Tibial nerve (tissue), 4 donors: ENCODE data around the gene CD177. TPM values are rescaled to one million over a fixed set of nuclear protein-coding genes. Genes with fewer than 3 reads are reported as not detected.
A peak's percentile ranks its signal among the peaks of the same experiment; 100 is the strongest.
"Not testable (repeated sequence)": the region's sequence is repeated elsewhere in the genome, so short reads cannot be mapped to it uniquely, and the experiment has no call there.

Experiments
- DNase-seq, 2 donors: peaks; one replicate each; pipeline ENCODE4 v3.0.0-alpha.2; 2019; ENCODE audit warnings: low spot score in 2 of 2
- H3K27ac ChIP-seq, 4 donors: fragments of 200-600 bp; sonication (generic) in 3 of 4; one replicate each; pipeline ENCODE4 v1.5.1; 2017 to 2019; ENCODE audit warnings: mild to moderate bottlenecking in 1 of 4
- H3K27me3 ChIP-seq, 2 donors: fragments of 200-600 bp; sonication (generic) in 1 of 2; one replicate each; pipeline versions ENCODE4 v1.5.1 to v1.6.0; 2017 to 2019
- H3K36me3 ChIP-seq, 3 donors: fragments of 200-600 bp; sonication (generic); one replicate each; pipeline ENCODE4 v1.5.1; 2018 to 2019
- H3K4me1 ChIP-seq, 4 donors: fragments of 200-600 bp; sonication (generic) in 3 of 4; one replicate each; pipeline ENCODE4 v1.5.1; 2017 to 2019
- H3K4me3 ChIP-seq, 4 donors: fragments of 200-600 bp; sonication (generic) in 3 of 4; one replicate each; pipeline ENCODE4 v1.5.1; 2017 to 2019; ENCODE audit warnings: mild to moderate bottlenecking in 1 of 4, moderate library complexity in 1 of 4
- H3K9me3 ChIP-seq, 4 donors: fragments of 200-600 bp; sonication (generic) in 3 of 4; one replicate each; pipeline ENCODE4 v1.5.1; 2017 to 2019
- EP300 ChIP-seq, 2 donors: sonication (generic); formaldehyde crosslinking; IDR thresholded peaks; one replicate each; pipeline ENCODE4 v1.6.1; 2017; ENCODE audit warnings: antibody characterized with exemption in 2 of 2, mild to moderate bottlenecking in 1 of 2
- POLR2A ChIP-seq, 2 donors: fragments of 450-650 bp; IDR thresholded peaks; one replicate each; pipeline ENCODE4 v1.6.1; 2017; ENCODE audit warnings: antibody characterized with exemption in 2 of 2, mild to moderate bottlenecking in 2 of 2, moderate library complexity in 2 of 2
- WGBS, 2 donors: methylation state at CpG; one replicate each; pipeline ENCODE4 v1.1.5; 2018; 5-methylcytosine and 5-hydroxymethylcytosine counted together
- total RNA-seq, 4 donors: library from RNA; depleted of rRNA; stranded (reverse); fragments of >200 nt; gene quantifications; one replicate each; pipeline ENCODE4 v1.1.0, GENCODE V29; 2016
- TF ChIP-seq, protein P1 (sequence below), 5 experiments: fragments of 200-600 bp in 3 of 5; fragments of 450-650 bp in 2 of 5; sonication (generic) in 3 of 5; IDR thresholded peaks; one replicate each; pipeline ENCODE4 v1.5.1; 2016 to 2019; ENCODE audit warnings: antibody characterized with exemption in 5 of 5, mild to moderate bottlenecking in 3 of 5, moderate library complexity in 2 of 5

CD177 gene
- total RNA-seq, 4 donors from 2014 or later = 5.5 to 42.6 (median 25.3) TPM

DNA sequence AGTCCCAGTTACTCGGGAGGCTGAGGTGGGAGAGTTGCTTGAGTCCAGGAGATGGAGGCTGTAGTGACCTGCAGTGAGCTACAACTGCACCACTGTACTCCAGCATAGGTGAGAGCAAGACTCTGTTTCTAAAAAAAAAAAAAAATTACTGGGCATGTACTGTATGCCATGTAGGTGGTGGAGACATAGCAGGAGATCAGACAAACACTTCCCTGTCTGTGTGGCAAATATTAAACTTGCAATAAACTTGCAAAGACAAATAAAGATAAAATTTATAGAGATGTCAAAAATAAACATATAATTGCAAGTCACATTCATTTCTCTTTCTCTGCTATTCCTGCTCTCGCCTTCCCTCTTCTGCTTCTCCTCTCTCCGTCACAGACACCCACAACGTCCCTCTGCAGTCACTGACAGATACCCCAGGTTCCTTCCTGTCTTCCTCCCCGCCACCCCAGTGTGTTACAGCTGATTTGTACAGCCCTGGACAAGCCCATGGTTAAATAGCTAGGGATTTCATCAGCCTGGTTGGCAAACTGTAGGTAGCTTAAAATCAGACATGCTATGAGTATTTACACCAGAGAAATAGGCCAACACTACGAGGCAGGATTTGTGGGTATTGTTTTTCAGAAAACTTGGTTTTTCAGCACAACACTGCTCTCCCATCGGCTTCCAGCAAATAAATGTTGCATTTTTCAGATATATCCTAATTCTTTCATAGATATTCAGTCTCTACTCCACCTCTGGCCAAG, 1.3 kb upstream of the CD177 start:
- no peak for DNase-seq
- Histone ChIP-seq H3K27ac (no peak overlapping the region), H3K4me3 (no peak overlapping the region), H3K4me1 (no peaks in the 10 kb centered on the region), H3K9me3 (peaks cover 0 to 8% (median 0%) of the 10 kb centered on the region in 4 donors), H3K27me3 (peaks cover 0 to 8% of the 10 kb centered on the region in 2 donors), H3K36me3 (no peaks in the 10 kb centered on the region)
- 69 to 72% methylated on average over 7 of the region's 7 CpGs for WGBS, 2 donors
- TF ChIP-seq POLR2A (IDR thresholded peaks at IDR 0.05) (no peak), EP300 (IDR thresholded peaks at IDR 0.05) (no peak)
- TF ChIP-seq, protein P1, sequence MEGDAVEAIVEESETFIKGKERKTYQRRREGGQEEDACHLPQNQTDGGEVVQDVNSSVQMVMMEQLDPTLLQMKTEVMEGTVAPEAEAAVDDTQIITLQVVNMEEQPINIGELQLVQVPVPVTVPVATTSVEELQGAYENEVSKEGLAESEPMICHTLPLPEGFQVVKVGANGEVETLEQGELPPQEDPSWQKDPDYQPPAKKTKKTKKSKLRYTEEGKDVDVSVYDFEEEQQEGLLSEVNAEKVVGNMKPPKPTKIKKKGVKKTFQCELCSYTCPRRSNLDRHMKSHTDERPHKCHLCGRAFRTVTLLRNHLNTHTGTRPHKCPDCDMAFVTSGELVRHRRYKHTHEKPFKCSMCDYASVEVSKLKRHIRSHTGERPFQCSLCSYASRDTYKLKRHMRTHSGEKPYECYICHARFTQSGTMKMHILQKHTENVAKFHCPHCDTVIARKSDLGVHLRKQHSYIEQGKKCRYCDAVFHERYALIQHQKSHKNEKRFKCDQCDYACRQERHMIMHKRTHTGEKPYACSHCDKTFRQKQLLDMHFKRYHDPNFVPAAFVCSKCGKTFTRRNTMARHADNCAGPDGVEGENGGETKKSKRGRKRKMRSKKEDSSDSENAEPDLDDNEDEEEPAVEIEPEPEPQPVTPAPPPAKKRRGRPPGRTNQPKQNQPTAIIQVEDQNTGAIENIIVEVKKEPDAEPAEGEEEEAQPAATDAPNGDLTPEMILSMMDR (IDR thresholded peaks at IDR 0.05) = no peak

DNA sequence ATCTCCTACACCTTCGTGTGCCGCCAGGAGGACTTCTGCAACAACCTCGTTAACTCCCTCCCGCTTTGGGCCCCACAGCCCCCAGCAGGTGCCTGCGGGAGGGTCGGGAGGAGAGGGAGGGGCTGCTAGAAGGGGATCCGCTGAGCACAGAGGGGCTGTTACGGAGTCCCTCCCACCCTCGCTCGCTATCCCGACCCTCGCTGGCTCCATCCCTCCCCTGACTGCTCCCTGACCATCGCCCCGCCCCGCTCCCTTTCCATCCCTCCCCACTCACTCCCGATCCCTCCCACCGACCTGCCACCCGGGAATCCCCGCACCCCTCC, 780 bp downstream of the CD177 start:
- Histone ChIP-seq H3K36me3 (no peaks in the 10 kb centered on the region), H3K27ac (peak overlapping the region in 1 of 4 donors; percentile 13), H3K9me3 (no peaks in the 10 kb centered on the region), H3K27me3 (peaks cover 0 to 8% of the 10 kb centered on the region in 2 donors), H3K4me1 (no peaks in the 10 kb centered on the region), H3K4me3 (no peak overlapping the region)
- TF ChIP-seq POLR2A (IDR thresholded peaks at IDR 0.05) (no peak), EP300 (IDR thresholded peaks at IDR 0.05) (no peak)
- TF ChIP-seq, protein P1 (IDR thresholded peaks at IDR 0.05) = no peak
- DNase-seq = no peak
- WGBS, 2 donors = 9 to 15% methylated on average over 18 to 19 of the region's 19 CpGs

DNA sequence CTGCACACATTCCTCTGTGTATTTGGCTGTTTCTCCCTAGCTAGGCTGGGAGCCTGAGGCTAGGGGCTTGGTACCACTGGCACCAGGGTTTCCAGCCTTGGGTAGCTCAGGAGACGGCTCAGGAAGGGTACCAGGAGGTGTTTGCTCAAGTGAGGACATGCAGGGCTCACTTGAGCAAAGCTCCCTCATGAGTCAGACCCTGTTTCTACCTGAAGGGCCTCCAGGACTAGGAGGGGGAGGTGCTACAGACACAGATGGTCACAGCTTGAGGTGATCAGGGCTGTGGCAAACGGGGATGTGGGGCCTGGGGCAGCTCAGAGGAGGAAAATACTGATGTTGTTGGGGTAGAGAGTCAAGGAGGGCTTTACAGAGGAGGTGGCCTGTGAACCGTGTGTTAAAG, 3.3 kb downstream of the CD177 start:
- not testable (repeated sequence) for DNase-seq, H3K4me1 ChIP-seq, H3K27ac ChIP-seq, H3K36me3 ChIP-seq, H3K9me3 ChIP-seq, H3K4me3 ChIP-seq, H3K27me3 ChIP-seq
- WGBS, 2 donors = no CpG with 5 or more reads among the region's 3 CpGs

DNA sequence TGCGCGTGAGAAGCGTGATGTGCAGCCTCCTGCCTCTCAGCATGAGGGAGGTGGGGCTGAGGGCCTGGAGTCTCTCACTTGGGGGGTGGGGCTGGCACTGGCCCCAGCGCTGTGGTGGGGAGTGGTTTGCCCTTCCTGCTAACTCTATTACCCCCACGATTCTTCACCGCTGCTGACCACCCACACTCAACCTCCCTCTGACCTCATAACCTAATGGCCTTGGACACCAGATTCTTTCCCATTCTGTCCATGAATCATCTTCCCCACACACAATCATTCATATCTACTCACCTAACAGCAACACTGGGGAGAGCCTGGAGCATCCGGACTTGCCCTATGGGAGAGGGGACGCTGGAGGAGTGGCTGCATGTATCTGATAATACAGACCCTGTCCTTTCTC, 8.7 kb downstream of the CD177 start:
- no peak overlapping the region for H3K27ac ChIP-seq
- no peaks in the 10 kb centered on the region for H3K36me3 ChIP-seq
- TF ChIP-seq EP300 (IDR thresholded peaks at IDR 0.05) (peak in 1 of 2 donors; percentile 32), POLR2A (IDR thresholded peaks at IDR 0.05) (no peak)
- TF ChIP-seq, protein P1 (IDR thresholded peaks at IDR 0.05) = no peak
- H3K4me3 ChIP-seq = no peak overlapping the region
- WGBS, 2 donors = 49 to 50% methylated on average over 7 to 8 of the region's 8 CpGs
- peak in 1 of 2 donors; percentile 16 for DNase-seq
- no peaks in the 10 kb centered on the region for H3K9me3 ChIP-seq
- H3K27me3 ChIP-seq = no peaks in the 10 kb centered on the region
- H3K4me1 ChIP-seq = peaks cover 0 to 3% (median 0%) of the 10 kb centered on the region in 4 donors

DNA sequence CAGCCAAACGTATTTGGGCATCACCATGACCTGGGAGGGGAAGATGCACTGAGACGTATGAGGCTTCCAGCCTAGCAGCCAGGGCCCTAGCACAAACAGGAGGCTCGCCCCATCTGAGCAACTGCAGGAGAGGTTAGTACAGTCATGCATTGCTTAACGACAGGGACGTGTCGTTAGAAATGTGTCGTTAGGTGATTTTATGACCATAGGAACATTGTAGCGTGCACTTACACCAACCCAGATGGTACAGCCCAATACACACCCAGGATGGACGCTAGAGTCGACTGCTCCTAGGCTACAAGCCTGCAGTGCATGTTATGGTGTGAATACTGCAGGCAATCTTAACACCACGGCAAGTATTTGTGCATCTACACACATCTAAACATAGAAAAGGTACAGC, 9.3 kb downstream of the CD177 start:
- 56% methylated on average over 10 to 11 of the region's 11 CpGs for WGBS, 2 donors
- TF ChIP-seq, protein P1 (IDR thresholded peaks at IDR 0.05) = no peak
- TF ChIP-seq EP300 (IDR thresholded peaks at IDR 0.05) (no peak), POLR2A (IDR thresholded peaks at IDR 0.05) (no peak)
- Histone ChIP-seq H3K36me3 (no peaks in the 10 kb centered on the region), H3K27me3 (no peaks in the 10 kb centered on the region), H3K27ac (no peak overlapping the region), H3K4me3 (no peak overlapping the region), H3K4me1 (peaks cover 0 to 3% (median 0%) of the 10 kb centered on the region in 4 donors), H3K9me3 (no peaks in the 10 kb centered on the region)
- DNase-seq = no peak

DNA sequence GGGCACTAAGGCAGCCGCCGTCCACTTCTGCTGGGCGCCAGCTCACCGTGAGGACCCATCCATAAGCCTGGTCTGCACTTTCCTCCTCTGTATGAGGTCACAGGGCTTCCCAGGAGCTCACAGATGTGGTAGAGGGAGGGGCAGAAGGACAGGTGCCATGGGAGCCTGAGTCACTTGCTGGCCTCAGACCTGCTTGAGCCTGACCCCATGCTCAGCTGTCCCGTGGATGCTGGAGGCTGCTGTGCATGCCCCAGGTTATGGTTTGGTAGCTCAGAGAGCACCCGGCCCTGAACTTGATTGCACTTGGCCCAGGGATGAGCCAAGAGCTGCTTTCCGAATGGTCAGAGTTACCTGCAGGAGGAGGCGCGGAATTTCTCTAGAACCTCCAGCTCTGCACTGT, 12.2 kb downstream of the CD177 start:
- not testable (repeated sequence) for DNase-seq, H3K9me3 ChIP-seq, H3K27me3 ChIP-seq, H3K4me1 ChIP-seq, H3K36me3 ChIP-seq, H3K27ac ChIP-seq, H3K4me3 ChIP-seq
- 80 to 94% methylated on average over 5 of the region's 9 CpGs for WGBS, 2 donors
